Measurements from ENCODE around the gene RIC8B. TPM values are rescaled to one million over a fixed set of nuclear protein-coding genes. Genes with fewer than 3 reads are reported as not detected.

RIC8B gene
- total and polyA plus RNA-seq, 7 donors, result 5.3 to 27.8 (median 17.6) TPM

GRCh38 chr12:106913456-106913855 lies 139.0 kb downstream of the RIC8B start:
- intact Hi-C loops (cut with DNase I), result no loop called here
- TF ChIP-seq EP300 (IDR thresholded peaks at IDR 0.05) (no peak), POLR2A (IDR thresholded peaks at IDR 0.05) (no peak), POLR2AphosphoS5 (IDR thresholded peaks at IDR 0.05) (no peak)
- TF ChIP-seq, protein P1, sequence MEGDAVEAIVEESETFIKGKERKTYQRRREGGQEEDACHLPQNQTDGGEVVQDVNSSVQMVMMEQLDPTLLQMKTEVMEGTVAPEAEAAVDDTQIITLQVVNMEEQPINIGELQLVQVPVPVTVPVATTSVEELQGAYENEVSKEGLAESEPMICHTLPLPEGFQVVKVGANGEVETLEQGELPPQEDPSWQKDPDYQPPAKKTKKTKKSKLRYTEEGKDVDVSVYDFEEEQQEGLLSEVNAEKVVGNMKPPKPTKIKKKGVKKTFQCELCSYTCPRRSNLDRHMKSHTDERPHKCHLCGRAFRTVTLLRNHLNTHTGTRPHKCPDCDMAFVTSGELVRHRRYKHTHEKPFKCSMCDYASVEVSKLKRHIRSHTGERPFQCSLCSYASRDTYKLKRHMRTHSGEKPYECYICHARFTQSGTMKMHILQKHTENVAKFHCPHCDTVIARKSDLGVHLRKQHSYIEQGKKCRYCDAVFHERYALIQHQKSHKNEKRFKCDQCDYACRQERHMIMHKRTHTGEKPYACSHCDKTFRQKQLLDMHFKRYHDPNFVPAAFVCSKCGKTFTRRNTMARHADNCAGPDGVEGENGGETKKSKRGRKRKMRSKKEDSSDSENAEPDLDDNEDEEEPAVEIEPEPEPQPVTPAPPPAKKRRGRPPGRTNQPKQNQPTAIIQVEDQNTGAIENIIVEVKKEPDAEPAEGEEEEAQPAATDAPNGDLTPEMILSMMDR (IDR thresholded peaks at IDR 0.05), result no peak
- Histone ChIP-seq H3K4me1 (no peaks in the 10 kb centered on the region), H3K4me3 (no peak overlapping the region), H3K9me3 (no peaks in the 10 kb centered on the region), H3K27me3 (peaks cover 0 to 4% (median 0%) of the 10 kb centered on the region in 3 donors), H3K36me3 (no peaks in the 10 kb centered on the region), H3K27ac (no peak overlapping the region)
- no peak for DNase-seq
- 96 to 99% methylated on average over 10 of the region's 10 CpGs for WGBS, 2 donors

GRCh38 chr12:106914796-106915634 lies 140.5 kb downstream of the RIC8B start:
- TF ChIP-seq EP300 (IDR thresholded peaks at IDR 0.05), result no peak
- TF ChIP-seq POLR2AphosphoS5 (IDR thresholded peaks at IDR 0.05), result no peak
- TF ChIP-seq POLR2A (IDR thresholded peaks at IDR 0.05), result no peak
- TF ChIP-seq, protein P1 (IDR thresholded peaks at IDR 0.05), result no peak
- 65 to 82% methylated on average over 3 of the region's 3 CpGs for WGBS, 2 donors
- intact Hi-C loops (cut with DNase I), result no loop called here
- Histone ChIP-seq H3K9me3 (no peaks in the 10 kb centered on the region), H3K36me3 (no peaks in the 10 kb centered on the region), H3K4me1 (no peaks in the 10 kb centered on the region), H3K4me3 (no peak overlapping the region), H3K27ac (no peak overlapping the region), H3K27me3 (peaks cover 0 to 4% (median 0%) of the 10 kb centered on the region in 3 donors)
- DNase-seq, result no peak

- no peaks in the 10 kb centered on the region for H3K9me3 ChIP-seq
- no peaks in the 10 kb centered on the region for H3K36me3 ChIP-seq
- intact Hi-C loops (cut with DNase I), result no loop called here
- TF ChIP-seq, protein P1 (IDR thresholded peaks at IDR 0.05), result no peak
- TF ChIP-seq EP300 (IDR thresholded peaks at IDR 0.05) (no peak), POLR2AphosphoS5 (IDR thresholded peaks at IDR 0.05) (no peak), POLR2A (IDR thresholded peaks at IDR 0.05) (no peak)
- peaks cover 0 to 4% (median 0%) of the 10 kb centered on the region in 3 donors for H3K27me3 ChIP-seq
- no peak overlapping the region for H3K4me3 ChIP-seq
- no peak for DNase-seq
- WGBS, 2 donors, result 80 to 82% methylated on average over 5 of the region's 5 CpGs
- H3K4me1 ChIP-seq, result no peaks in the 10 kb centered on the region
- no peak overlapping the region for H3K27ac ChIP-seq
Observed at GRCh38 chr12:106915635-106916026, 141.1 kb downstream of the RIC8B start.

DNA sequence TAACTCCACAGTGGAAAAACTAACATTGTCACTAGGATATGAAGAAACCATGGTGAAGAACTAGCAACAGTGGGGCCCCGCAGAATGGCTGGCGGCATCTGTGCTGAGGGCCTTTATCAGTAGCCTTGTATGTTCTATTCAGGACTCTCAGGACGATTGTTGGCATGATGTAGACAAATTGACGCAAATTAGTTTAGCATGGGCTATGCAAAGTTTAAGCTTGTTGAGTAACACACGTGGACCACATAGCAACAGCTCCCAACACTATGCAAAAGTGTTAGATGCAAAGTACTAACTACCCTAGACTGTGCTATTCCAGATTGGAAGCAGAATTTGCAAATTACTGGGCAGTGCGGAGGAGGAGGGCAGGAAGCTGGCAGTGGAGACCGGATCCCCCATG lies 143.0 kb downstream of the RIC8B start:
- no peak for TF ChIP-seq EP300 (IDR thresholded peaks at IDR 0.05)
- TF ChIP-seq POLR2AphosphoS5 (IDR thresholded peaks at IDR 0.05), result no peak
- no peak for TF ChIP-seq POLR2A (IDR thresholded peaks at IDR 0.05)
- TF ChIP-seq, protein P1 (IDR thresholded peaks at IDR 0.05), result no peak
- WGBS, 2 donors, result 68 to 86% methylated on average over 7 of the region's 7 CpGs
- intact Hi-C loops (cut with DNase I), result no loop called here
- H3K36me3 ChIP-seq, result no peaks in the 10 kb centered on the region
- DNase-seq, result no peak
- H3K27ac ChIP-seq, result no peak overlapping the region
- H3K9me3 ChIP-seq, result no peaks in the 10 kb centered on the region
- H3K4me3 ChIP-seq, result no peak overlapping the region
- H3K27me3 ChIP-seq, result peaks cover 0 to 4% (median 0%) of the 10 kb centered on the region in 3 donors
- H3K4me1 ChIP-seq, result no peaks in the 10 kb centered on the region

Data from sigmoid colon (tissue), 7 donors.